Activated T-helper 2 cell treated with anti-CD3 and anti-CD28 coated beads, Interferon-gamma antibody, Interleukin-2, Interleukin-4, amounts not matched to agents 10 μg/mL and 5 μg/mL and 100 μg/mL, durations not matched to agents 14 hours and 24 hours and 36 hours (primary cell): Measurements from ENCODE around the gene UBL7. TPM values are rescaled to one million over a fixed set of nuclear protein-coding genes. Genes with fewer than 3 reads are reported as not detected.

Source experiments
- DNase-seq: peaks from one replicate; pipeline ENCODE4 v3.0.0; 2021; ENCODE audit warnings: low spot score
- H3K27ac Mint-ChIP-seq: one replicate; pipeline ENCODE4 v1.8.0; 2021; ENCODE audit warnings: mixed read lengths
- H3K27me3 Mint-ChIP-seq: one replicate; pipeline ENCODE4 v1.8.0; 2021; ENCODE audit warnings: low read depth, mixed read lengths
- H3K36me3 Mint-ChIP-seq: one replicate; pipeline ENCODE4 v1.8.0; 2021; ENCODE audit warnings: low read depth, mixed read lengths
- H3K4me1 Mint-ChIP-seq: one replicate; pipeline ENCODE4 v1.8.0; 2021; ENCODE audit warnings: low read depth, mixed read lengths
- H3K4me3 Mint-ChIP-seq: one replicate; pipeline ENCODE4 v1.8.0; 2021; ENCODE audit warnings: low read depth, mild to moderate bottlenecking, moderate library complexity, mixed read lengths
- H3K9me3 Mint-ChIP-seq: one replicate; pipeline ENCODE4 v1.8.0; 2021; ENCODE audit warnings: mixed read lengths
- intact Hi-C: fragments of 100-400 bp; cut with micrococcal nuclease; formaldehyde crosslinking; loops from one replicate; pipeline ENCODE4 v1.15.1; 2023
- total RNA-seq: library from RNA; stranded (reverse); gene quantifications from 2 replicates; pipeline ENCODE4 v1.2.3, GENCODE V29; 2022

UBL7 gene
- total RNA-seq, 1 donor from 2014 or later = 59.1 TPM

- Mint-ChIP-seq H3K4me3 (no peak overlapping the region), H3K27ac (no peak overlapping the region), H3K36me3 (peaks cover 29% of the 10 kb centered on the region), H3K9me3 (no peaks in the 10 kb centered on the region), H3K27me3 (no peaks in the 10 kb centered on the region), H3K4me1 (peaks cover 4% of the 10 kb centered on the region)
- DNase-seq = no peak
- intact Hi-C loops = no loop called here
These were observed 16.6 kb downstream of the UBL7 start for GRCh38 chr15:74444106-74445062.

- Mint-ChIP-seq H3K4me1 (peaks cover 12% of the 10 kb centered on the region), H3K9me3 (no peaks in the 10 kb centered on the region), H3K36me3 (peaks cover 23% of the 10 kb centered on the region), H3K27ac (peak overlapping the region; percentile 3), H3K4me3 (no peak overlapping the region), H3K27me3 (no peaks in the 10 kb centered on the region)
- DNase-seq = no peak
- intact Hi-C loops = no loop called here
These were observed 17.7 kb downstream of the UBL7 start for GRCh38 chr15:74443100-74443909.

- Mint-ChIP-seq H3K4me1 (peaks cover 13% of the 10 kb centered on the region), H3K9me3 (no peaks in the 10 kb centered on the region), H3K4me3 (no peak overlapping the region), H3K27ac (no peak overlapping the region), H3K36me3 (peaks cover 16% of the 10 kb centered on the region), H3K27me3 (no peaks in the 10 kb centered on the region)
- no peak for DNase-seq
- intact Hi-C loops = no loop called here
These were observed 18.4 kb downstream of the UBL7 start for GRCh38 chr15:74442604-74443003.

GRCh38 chr15:74442063-74442462, 18.9 kb downstream of the UBL7 start:
- intact Hi-C loops = no loop called here
- peaks cover 13% of the 10 kb centered on the region for H3K4me1 Mint-ChIP-seq
- H3K27ac Mint-ChIP-seq = no peak overlapping the region
- peaks cover 16% of the 10 kb centered on the region for H3K36me3 Mint-ChIP-seq
- no peaks in the 10 kb centered on the region for H3K27me3 Mint-ChIP-seq
- no peaks in the 10 kb centered on the region for H3K9me3 Mint-ChIP-seq
- H3K4me3 Mint-ChIP-seq = no peak overlapping the region
- no peak for DNase-seq

GRCh38 chr15:74441248-74441941, 19.6 kb downstream of the UBL7 start:
- Mint-ChIP-seq H3K9me3 (no peaks in the 10 kb centered on the region), H3K4me1 (peaks cover 14% of the 10 kb centered on the region), H3K27ac (no peak overlapping the region), H3K36me3 (peaks cover 10% of the 10 kb centered on the region), H3K27me3 (no peaks in the 10 kb centered on the region), H3K4me3 (no peak overlapping the region)
- intact Hi-C loops = no loop called here
- no peak for DNase-seq

- Mint-ChIP-seq H3K27me3 (no peaks in the 10 kb centered on the region), H3K4me1 (peaks cover 39% of the 10 kb centered on the region), H3K4me3 (no peak overlapping the region), H3K9me3 (no peaks in the 10 kb centered on the region), H3K36me3 (no peaks in the 10 kb centered on the region), H3K27ac (peak overlapping the region; percentile 35)
- DNase-seq = peak; percentile 67
- intact Hi-C loops = loop anchor here (1.0 to 2.0 kb wide), 4 partner anchors 22 to 64 kb away; partner anchors contain the start of gene UBL7
These were observed 22.1 kb downstream of the UBL7 start for GRCh38 chr15:74438721-74439316.

GRCh38 chr15:74438206-74438605, 22.8 kb downstream of the UBL7 start:
- Mint-ChIP-seq H3K4me1 (peaks cover 37% of the 10 kb centered on the region), H3K27me3 (no peaks in the 10 kb centered on the region), H3K27ac (peak overlapping the region; percentile 35), H3K4me3 (no peak overlapping the region), H3K36me3 (no peaks in the 10 kb centered on the region), H3K9me3 (no peaks in the 10 kb centered on the region)
- intact Hi-C loops = loop anchor here (1.0 to 2.0 kb wide), 4 partner anchors 23 to 63 kb away; partner anchors contain the start of gene UBL7
- no peak for DNase-seq

GRCh38 chr15:74434263-74435136, 26.5 kb downstream of the UBL7 start:
- Mint-ChIP-seq H3K4me1 (peaks cover 65% of the 10 kb centered on the region), H3K4me3 (peak overlapping the region; percentile 81), H3K27me3 (no peaks in the 10 kb centered on the region), H3K27ac (peak overlapping the region; percentile 86), H3K9me3 (no peaks in the 10 kb centered on the region), H3K36me3 (peaks cover 23% of the 10 kb centered on the region)
- intact Hi-C loops = no loop called here
- DNase-seq = no peak

- Mint-ChIP-seq H3K4me1 (peaks cover 67% of the 10 kb centered on the region), H3K36me3 (peaks cover 23% of the 10 kb centered on the region)
- intact Hi-C loops = loop anchor here (2.0 kb wide), 1 partner anchor 33 kb away; no protein-coding TSS in a partner anchor
These were observed 27.2 kb downstream of the UBL7 start, which contains the start of gene SEMA7A for GRCh38 chr15:74433592-74434262. Gene SEMA7A (minus strand): TSS chr15:74433958. CDS start chr15:74433918, 40 bp downstream.

GRCh38 chr15:74432968-74433591, 27.9 kb downstream of the UBL7 start:
- peak overlapping the region; percentile 91 for H3K4me3 Mint-ChIP-seq
- H3K4me1 Mint-ChIP-seq = peaks cover 66% of the 10 kb centered on the region
- peaks cover 28% of the 10 kb centered on the region for H3K36me3 Mint-ChIP-seq
- DNase-seq = no peak
- intact Hi-C loops = loop anchor here (2.0 kb wide), 1 partner anchor 32 kb away; no protein-coding TSS in a partner anchor
- H3K27me3 Mint-ChIP-seq = no peaks in the 10 kb centered on the region
- H3K27ac Mint-ChIP-seq = no peak overlapping the region
- H3K9me3 Mint-ChIP-seq = no peaks in the 10 kb centered on the region

More at GRCh38 chr15:74433592-74434262, 27.2 kb downstream of the UBL7 start, which contains the start of gene SEMA7A:
- Mint-ChIP-seq H3K27ac (peak within 1 kb of the TSS; percentile 86), H3K4me3 (peak within 1 kb of the TSS; percentile 91), H3K9me3 (no peaks in the 10 kb centered on the region), H3K27me3 (no peaks in the 10 kb centered on the region)
- peak; percentile 82 for DNase-seq
